Activated T-cell treated with anti-CD3 and anti-CD28 coated beads, Interleukin-2, amount 50 U/mL, for 24 hours (primary cell): ENCODE data around the gene CFTR.

Experiments
- DNase-seq: peaks from one replicate; pipeline ENCODE4 v3.0.0-alpha.2; 2020
- H3K27ac Mint-ChIP-seq: 2 replicates; pipeline ENCODE4 v1.8.0; 2020; ENCODE audit warnings: mild to moderate bottlenecking, mixed read lengths
- H3K27me3 Mint-ChIP-seq: 2 replicates; pipeline ENCODE4 v1.8.0; 2020; ENCODE audit warnings: mixed read lengths
- H3K36me3 Mint-ChIP-seq: 2 replicates; pipeline ENCODE4 v1.8.0; 2020; ENCODE audit warnings: low read depth, mixed read lengths
- H3K4me1 Mint-ChIP-seq: 2 replicates; pipeline ENCODE4 v1.8.0; 2020; ENCODE audit warnings: low read depth, mixed read lengths
- H3K4me3 Mint-ChIP-seq: 2 replicates; pipeline ENCODE4 v1.8.0; 2020; ENCODE audit warnings: mild to moderate bottlenecking, moderate library complexity, mixed read lengths
- H3K9me3 Mint-ChIP-seq: 2 replicates; pipeline ENCODE4 v1.8.0; 2020; ENCODE audit warnings: mixed read lengths

Gene CFTR

GRCh38 chr7:117630907-117631564 is 151.2 kb downstream of the CFTR start:
- Mint-ChIP-seq H3K9me3 (peaks cover 6% of the 10 kb centered on the region), H3K36me3 (no peaks in the 10 kb centered on the region), H3K27ac (no peak overlapping the region), H3K27me3 (no peaks in the 10 kb centered on the region), H3K4me1 (no peaks in the 10 kb centered on the region), H3K4me3 (no peak overlapping the region)
- no peak for DNase-seq

- Mint-ChIP-seq H3K27me3 (no peaks in the 10 kb centered on the region), H3K9me3 (peaks cover 6% of the 10 kb centered on the region), H3K4me1 (no peaks in the 10 kb centered on the region), H3K36me3 (no peaks in the 10 kb centered on the region), H3K4me3 (no peak overlapping the region), H3K27ac (no peak overlapping the region)
- DNase-seq = no peak
Measured at GRCh38 chr7:117631652-117632051, 151.8 kb downstream of the CFTR start.

GRCh38 chr7:117637937-117638336 is 158.1 kb downstream of the CFTR start:
- no peaks in the 10 kb centered on the region for H3K36me3 Mint-ChIP-seq

GRCh38 chr7:117639966-117640365 is 160.1 kb downstream of the CFTR start:
- Mint-ChIP-seq H3K27ac (no peak overlapping the region), H3K4me3 (no peak overlapping the region), H3K4me1 (no peaks in the 10 kb centered on the region), H3K36me3 (no peaks in the 10 kb centered on the region), H3K9me3 (no peaks in the 10 kb centered on the region), H3K27me3 (no peaks in the 10 kb centered on the region)
- DNase-seq = no peak

More at GRCh38 chr7:117637937-117638336, 158.1 kb downstream of the CFTR start:
- Mint-ChIP-seq H3K4me1 (no peaks in the 10 kb centered on the region), H3K4me3 (no peak overlapping the region), H3K27ac (no peak overlapping the region), H3K9me3 (no peaks in the 10 kb centered on the region), H3K27me3 (no peaks in the 10 kb centered on the region)
- no peak for DNase-seq

GRCh38 chr7:117640465-117640864 is 160.6 kb downstream of the CFTR start:
- Mint-ChIP-seq H3K4me1 (no peaks in the 10 kb centered on the region), H3K27me3 (no peaks in the 10 kb centered on the region), H3K4me3 (no peak overlapping the region), H3K27ac (no peak overlapping the region), H3K9me3 (no peaks in the 10 kb centered on the region), H3K36me3 (no peaks in the 10 kb centered on the region)
- DNase-seq = no peak

GRCh38 chr7:117645481-117646165 is 165.8 kb downstream of the CFTR start:
- Mint-ChIP-seq H3K27ac (no peak overlapping the region), H3K9me3 (peaks cover 3% of the 10 kb centered on the region), H3K36me3 (no peaks in the 10 kb centered on the region), H3K4me3 (no peak overlapping the region), H3K4me1 (no peaks in the 10 kb centered on the region), H3K27me3 (no peaks in the 10 kb centered on the region)
- DNase-seq = no peak

- no peaks in the 10 kb centered on the region for H3K27me3 Mint-ChIP-seq
- no peak overlapping the region for H3K4me3 Mint-ChIP-seq
- peaks cover 3% of the 10 kb centered on the region for H3K9me3 Mint-ChIP-seq
Measured at GRCh38 chr7:117648203-117648866, 168.5 kb downstream of the CFTR start.

GRCh38 chr7:117652943-117653680 is 173.3 kb downstream of the CFTR start:
- no peaks in the 10 kb centered on the region for H3K27me3 Mint-ChIP-seq
- peaks cover 3% of the 10 kb centered on the region for H3K9me3 Mint-ChIP-seq
- no peak overlapping the region for H3K27ac Mint-ChIP-seq
- DNase-seq = no peak
- H3K4me1 Mint-ChIP-seq = no peaks in the 10 kb centered on the region
- H3K36me3 Mint-ChIP-seq = no peaks in the 10 kb centered on the region
- no peak overlapping the region for H3K4me3 Mint-ChIP-seq

More at GRCh38 chr7:117648203-117648866, 168.5 kb downstream of the CFTR start:
- Mint-ChIP-seq H3K36me3 (no peaks in the 10 kb centered on the region), H3K4me1 (no peaks in the 10 kb centered on the region), H3K27ac (no peak overlapping the region)
- no peak for DNase-seq

GRCh38 chr7:117654780-117655179 is 175.0 kb downstream of the CFTR start:
- no peak overlapping the region for H3K4me3 Mint-ChIP-seq
- H3K9me3 Mint-ChIP-seq = peaks cover 1% of the 10 kb centered on the region
- no peak for DNase-seq
- no peaks in the 10 kb centered on the region for H3K27me3 Mint-ChIP-seq
- no peak overlapping the region for H3K27ac Mint-ChIP-seq
- no peaks in the 10 kb centered on the region for H3K36me3 Mint-ChIP-seq
- H3K4me1 Mint-ChIP-seq = no peaks in the 10 kb centered on the region

- Mint-ChIP-seq H3K36me3 (no peaks in the 10 kb centered on the region), H3K9me3 (no peaks in the 10 kb centered on the region), H3K4me1 (no peaks in the 10 kb centered on the region), H3K4me3 (no peak overlapping the region), H3K27me3 (no peaks in the 10 kb centered on the region), H3K27ac (no peak overlapping the region)
- DNase-seq = no peak
Measured at GRCh38 chr7:117656806-117657205, 177.0 kb downstream of the CFTR start.

- Mint-ChIP-seq H3K9me3 (no peaks in the 10 kb centered on the region), H3K27ac (no peak overlapping the region), H3K4me1 (no peaks in the 10 kb centered on the region), H3K27me3 (no peaks in the 10 kb centered on the region), H3K36me3 (no peaks in the 10 kb centered on the region), H3K4me3 (no peak overlapping the region)
- no peak for DNase-seq
Measured at GRCh38 chr7:117659531-117660011, 179.7 kb downstream of the CFTR start.

- Mint-ChIP-seq H3K4me1 (no peaks in the 10 kb centered on the region), H3K9me3 (no peaks in the 10 kb centered on the region), H3K4me3 (no peak overlapping the region), H3K36me3 (no peaks in the 10 kb centered on the region), H3K27me3 (no peaks in the 10 kb centered on the region), H3K27ac (no peak overlapping the region)
- DNase-seq = no peak
Measured at GRCh38 chr7:117661328-117661727, 181.5 kb downstream of the CFTR start.

GRCh38 chr7:117664047-117664446 is 184.2 kb downstream of the CFTR start:
- no peaks in the 10 kb centered on the region for H3K4me1 Mint-ChIP-seq
- H3K36me3 Mint-ChIP-seq = no peaks in the 10 kb centered on the region
- H3K27ac Mint-ChIP-seq = no peak overlapping the region
- DNase-seq = no peak
- no peak overlapping the region for H3K4me3 Mint-ChIP-seq
- H3K27me3 Mint-ChIP-seq = no peaks in the 10 kb centered on the region
- no peaks in the 10 kb centered on the region for H3K9me3 Mint-ChIP-seq

- no peak for DNase-seq
- H3K9me3 Mint-ChIP-seq = no peaks in the 10 kb centered on the region
- no peaks in the 10 kb centered on the region for H3K27me3 Mint-ChIP-seq
- H3K36me3 Mint-ChIP-seq = no peaks in the 10 kb centered on the region
- H3K27ac Mint-ChIP-seq = no peak overlapping the region
- H3K4me3 Mint-ChIP-seq = no peak overlapping the region
- no peaks in the 10 kb centered on the region for H3K4me1 Mint-ChIP-seq
Measured at GRCh38 chr7:117665368-117665767, 185.5 kb downstream of the CFTR start.
